HCT116 (cell line): ENCODE measurements around the gene TCF7L2. TPM values are rescaled to one million over a fixed set of nuclear protein-coding genes. Genes with fewer than 3 reads are reported as not detected.

Experiments
- ATAC-seq: fragments of 200-7000 bp; cut with Tn5 transposase; 2 replicates; pipeline ENCODE4 v1.9.1; 2020; ENCODE audit warnings: mild to moderate bottlenecking, moderate library complexity
- BruUV-seq: library from RNA; stranded (reverse); fragments of 400-500 nt; replicated peaks from 2 replicates; lab custom pipeline; 2021; lab: Mats Ljungman, UMichigan
- CTCF ChIA-PET: fragments of 300-600 bp; sonication (Branson Sonifier 250); formaldehyde crosslinking; loops from one replicate; lab custom pipeline; 2021; ENCODE audit warnings: antibody characterized with exemption; lab: Charles Lee
- POLR2A ChIA-PET: fragments of 300-600, 350-600 bp; sonication (Branson Sonifier 250); formaldehyde crosslinking; loops from one replicate; lab custom pipeline; 2021; ENCODE audit warnings: antibody characterized with exemption; lab: Charles Lee
- RAD21 ChIA-PET, 2 experiments: fragments of 300-600 bp; sonication (Branson Sonifier 250); formaldehyde crosslinking; loops; one replicate each; lab custom pipeline; 2023; ENCODE audit warnings: low total read pairs in 2 of 2; ENCODE audit not compliant: uncharacterized antibody in 2 of 2, unreplicated experiment in 2 of 2, low non-redundant PET in 1 of 2; lab: Charles Lee
- DNase-seq: peaks from one replicate; pipeline ENCODE4 v3.0.0-alpha.2; 2010; ENCODE audit warnings: low read depth, low spot score
- H2AFZ ChIP-seq: fragments of 200-600 bp; shearing (Covaris generic), sonication (generic); 2 replicates; pipeline ENCODE4 v1.6.1; 2017; ENCODE audit warnings: low read depth, mixed run types, mixed read lengths, antibody characterized with exemption, low read length; ENCODE audit not compliant: poor library complexity, severe bottlenecking
- H3K27ac ChIP-seq: 2 replicates; pipeline ENCODE4 v1.5.1; 2012; ENCODE audit warnings: low read depth, low read length
- H3K27me3 ChIP-seq: fragments of 200-600 bp; sonication (generic); 2 replicates; pipeline ENCODE4 v1.6.1; 2016; ENCODE audit warnings: mixed run types, low read length, mixed read lengths; ENCODE audit not compliant: insufficient read depth
- H3K36me3 ChIP-seq, 2 experiments: fragments of 200-500 bp in 1 of 2; fragments of 200-600 bp in 1 of 2; sonication (Bioruptor generic) in 1 of 2; sonication (generic) in 1 of 2; 2 replicates each; pipeline versions ENCODE4 v1.5.1 to v1.6.1; 2014 to 2016; ENCODE audit warnings: low read length in 2 of 2, inconsistent platforms in 1 of 2, mixed read lengths in 1 of 2, mixed run types in 1 of 2; ENCODE audit not compliant: insufficient read depth in 2 of 2, control insufficient read depth in 1 of 2
- H3K4me1 ChIP-seq, 2 experiments: fragments of 200-600 bp in 1 of 2; sonication (generic) in 1 of 2; 2 replicates each; pipeline versions ENCODE4 v1.5.1 to v1.6.1; 2012 to 2017; ENCODE audit warnings: low read length in 2 of 2, inconsistent platforms in 1 of 2, mild to moderate bottlenecking in 1 of 2, mixed read lengths in 1 of 2, mixed run types in 1 of 2, moderate library complexity in 1 of 2; ENCODE audit not compliant: insufficient read depth in 2 of 2, control insufficient read depth in 1 of 2
- H3K4me2 ChIP-seq: fragments of 200-600 bp; sonication (generic); 2 replicates; pipeline ENCODE4 v1.6.1; 2017; ENCODE audit warnings: mixed run types, low read length, mixed read lengths
- H3K4me3 ChIP-seq, 2 experiments: fragments of 200-600 bp in 1 of 2; sonication (generic) in 1 of 2; replicated peaks in 1 of 2; 2 replicates each; pipeline ENCODE4 v1.5.1; 2011 to 2016; ENCODE audit warnings: low read length in 2 of 2, control low read depth in 1 of 2, low read depth in 1 of 2, mild to moderate bottlenecking in 1 of 2, mixed read lengths in 1 of 2, mixed run types in 1 of 2
- H3K79me2 ChIP-seq: fragments of 200-600 bp; sonication (generic); 2 replicates; pipeline ENCODE4 v1.6.1; 2017; ENCODE audit warnings: mild to moderate bottlenecking, mixed run types, low read length, moderate library complexity, mixed read lengths; ENCODE audit not compliant: insufficient read depth
- H3K9ac ChIP-seq: fragments of 200-600 bp; sonication (generic); 2 replicates; pipeline ENCODE4 v1.6.1; 2016; ENCODE audit warnings: low read length, mixed read lengths
- H3K9me2 ChIP-seq: fragments of 200-600 bp; sonication (generic), shearing (Covaris generic); 2 replicates; pipeline ENCODE4 v1.6.1; 2017; ENCODE audit warnings: mixed run types, mild to moderate bottlenecking, moderate library complexity; ENCODE audit not compliant: insufficient read depth
- H3K9me3 ChIP-seq, 2 experiments: fragments of 200-500 bp in 1 of 2; fragments of 200-600 bp in 1 of 2; sonication (Bioruptor generic) in 1 of 2; sonication (generic) in 1 of 2; 2 replicates each; pipeline ENCODE4 v1.6.1; 2014 to 2017; ENCODE audit warnings: low read length in 2 of 2, mixed read lengths in 2 of 2, inconsistent platforms in 1 of 2, low read depth in 1 of 2, mild to moderate bottlenecking in 1 of 2, mixed run types in 1 of 2, moderate library complexity in 1 of 2; ENCODE audit not compliant: control insufficient read depth in 1 of 2, insufficient read depth in 1 of 2
- H4K20me1 ChIP-seq: fragments of 200-600 bp; sonication (generic), shearing (Covaris generic); 2 replicates; pipeline ENCODE4 v1.6.1; 2017; ENCODE audit warnings: mixed run types, mild to moderate bottlenecking, moderate library complexity; ENCODE audit not compliant: insufficient read depth
- CTCF ChIP-seq, 3 experiments: fragments of 200-600 bp in 1 of 3; sonication (generic) in 1 of 3; IDR thresholded peaks in 2 of 3; conservative IDR thresholded peaks in 1 of 3; 2 replicates each; pipeline ENCODE4 v1.5.1; 2012 to 2017; ENCODE audit warnings: low read depth in 2 of 3, low read length in 2 of 3, antibody characterized with exemption in 1 of 3, borderline replicate concordance in 1 of 3, control low read depth in 1 of 3, mild to moderate bottlenecking in 1 of 3, mixed read lengths in 1 of 3, mixed run types in 1 of 3, moderate library complexity in 1 of 3; ENCODE audit not compliant: insufficient read depth in 1 of 3
- EGR1 ChIP-seq: IDR thresholded peaks from 2 replicates; pipeline ENCODE4 v1.6.1; 2012; ENCODE audit warnings: low read depth
- ELF1 ChIP-seq: IDR thresholded peaks from 2 replicates; pipeline ENCODE4 v1.6.1; 2012; ENCODE audit warnings: low read depth, borderline replicate concordance
- EZH2phosphoT487 ChIP-seq: fragments of 200-600 bp; IDR thresholded peaks from 2 replicates; pipeline ENCODE4 v1.6.1; 2018; ENCODE audit warnings: antibody characterized with exemption, borderline replicate concordance
- JUND ChIP-seq: IDR thresholded peaks from 2 replicates; pipeline ENCODE4 v1.6.1; 2012
- MAX ChIP-seq: IDR thresholded peaks from 2 replicates; pipeline ENCODE4 v1.6.1; 2012
- POLR2A ChIP-seq: IDR thresholded peaks from 2 replicates; pipeline ENCODE4 v1.7.0; 2011; ENCODE audit warnings: borderline replicate concordance; ENCODE audit not compliant: insufficient read depth, insufficient read length; ENCODE audit errors: extremely low read depth
- POLR2AphosphoS5 ChIP-seq: IDR thresholded peaks from 2 replicates; pipeline ENCODE4 v1.6.1; 2011; ENCODE audit warnings: mild to moderate bottlenecking, low read depth, low read length, moderate library complexity
- RAD21 ChIP-seq: IDR thresholded peaks from 2 replicates; pipeline ENCODE4 v1.6.1; 2012; ENCODE audit warnings: low read depth, mild to moderate bottlenecking
- REST ChIP-seq: IDR thresholded peaks from 2 replicates; pipeline ENCODE4 v1.6.1; 2012; ENCODE audit warnings: low read depth
- SP1 ChIP-seq: IDR thresholded peaks from 2 replicates; pipeline ENCODE4 v1.6.1; 2012; ENCODE audit warnings: low read depth
- SRF ChIP-seq: IDR thresholded peaks from 2 replicates; pipeline ENCODE4 v1.6.1; 2012; ENCODE audit warnings: low read depth
- TCF7L2 ChIP-seq: IDR thresholded peaks from 2 replicates; pipeline ENCODE4 v1.7.0; 2011; ENCODE audit warnings: borderline replicate concordance, inconsistent platforms; ENCODE audit not compliant: insufficient read depth, insufficient read length; ENCODE audit errors: extremely low read depth
- ZBTB33 ChIP-seq: IDR thresholded peaks from 2 replicates; pipeline ENCODE4 v1.6.1; 2011; ENCODE audit warnings: mild to moderate bottlenecking, low read length, moderate library complexity; ENCODE audit not compliant: insufficient replicate concordance; ENCODE audit errors: extremely low read depth
- ZFX ChIP-seq: fragments of 450-650 bp; IDR thresholded peaks from 2 replicates; pipeline ENCODE4 v1.6.1; 2017
- intact Hi-C: fragments of 100-400 bp; cut with micrococcal nuclease; formaldehyde crosslinking; loops from 2 replicates; pipeline ENCODE4 v1.10.0; 2022
- total RNA-seq: library from RNA; stranded (reverse); gene quantifications from one replicate; pipeline ENCODE4 v1.2.1, GENCODE V29; 2021; ENCODE audit not compliant: unreplicated experiment

Gene TCF7L2
- total RNA-seq, 1 experiment from 2014 or later: 164 TPM

- TF ChIP-seq REST: no peak
- TF ChIP-seq, all 23 proteins: peak for 0
Measured at GRCh38 chr10:112958275-112958995, 8.4 kb downstream of the TCF7L2 start (continued).

- peaks cover 23 to 56% of the 10 kb centered on the region in 2 experiments for H3K36me3 ChIP-seq
- no peaks in the 10 kb centered on the region for H3K9me2 ChIP-seq
- DNase-seq: peak; percentile 82
- ATAC-seq: peak; percentile 42
- no TSS peak for BruUV-seq
- peak overlapping the region; percentile 92 for H3K9ac ChIP-seq
- no peak overlapping the region for H2AFZ ChIP-seq
- intact Hi-C loops: loop anchor here (2.0 to 10.0 kb wide), 2 partner anchors 395 to 575 kb away; no protein-coding TSS in a partner anchor
- no peaks in the 10 kb centered on the region for H3K9me3 ChIP-seq
- ChIA-PET POLR2A (no interaction called here), RAD21 (interaction anchor here (0.9 to 1.0 kb wide), 2 partner anchors 148 to 425 kb away, joined by 4 read pairs; no protein-coding TSS in a partner anchor), CTCF (interaction anchor here (0.8 to 1.1 kb wide), 3 partner anchors 9 to 395 kb away, joined by 3 read pairs; partner anchors contain the start of gene TCF7L2)
- H3K79me2 ChIP-seq: peaks cover 100% of the 10 kb centered on the region
- peak overlapping the region; percentile 83 for H3K4me2 ChIP-seq
- no peaks in the 10 kb centered on the region for H3K27me3 ChIP-seq
- H4K20me1 ChIP-seq: peaks cover 13% of the 10 kb centered on the region
- peak overlapping the region; percentile 8 to 73; a peak in 3 of 4 replicates for H3K4me3 ChIP-seq
- H3K4me1 ChIP-seq: peaks cover 99 to 100% of the 10 kb centered on the region in 2 experiments
- H3K27ac ChIP-seq: peak overlapping the region; percentile 100
- TF ChIP-seq POLR2AphosphoS5 (no peak; the same call in 1 of the 2 replicates), SRF (no peak), EZH2phosphoT487 (no peak), POLR2A (no peak), ELF1 (no peak), TCF7L2 (no peak), ZFX (no peak), EGR1 (no peak), SP1 (no peak), CTCF (IDR thresholded peaks at IDR 0.05 in 2 of 3, conservative IDR thresholded peaks at IDR 0.05 in 1 of 3; ENCODE audit: borderline replicate concordance in 1 of 3, insufficient read depth in 1 of 3, low read depth in 2 of 3, low read length in 2 of 3) (no peak), JUND (no peak), MAX (no peak), RAD21 (no peak), ZBTB33 (no peak)
Measured at GRCh38 chr10:112959207-112959838, 9.3 kb downstream of the TCF7L2 start.
